ENCODE data around the gene JAZF1.

Gene JAZF1

GRCh38 chr7:27944643-27945042 lies 236.0 kb downstream of the JAZF1 start:
- no peak overlapping the region for H3K4me3 ChIP-seq (ENCODE audit: low read depth, low read length)
- DNase-seq (ENCODE audit: low read depth) = no peak
- TF ChIP-seq CTCF (IDR thresholded peaks at IDR 0.05; ENCODE audit: control insufficient read depth, extremely low read depth, insufficient read depth) = no peak

- TF ChIP-seq CTCF (IDR thresholded peaks at IDR 0.05; ENCODE audit: control insufficient read depth, extremely low read depth, insufficient read depth) = no peak
- DNase-seq (ENCODE audit: low read depth) = no peak
- H3K4me3 ChIP-seq (ENCODE audit: low read depth, low read length) = no peak overlapping the region
Observed at GRCh38 chr7:27943241-27943640, 237.4 kb downstream of the JAZF1 start.

- H3K4me3 ChIP-seq (ENCODE audit: low read depth, low read length) = no peak overlapping the region
- TF ChIP-seq CTCF (IDR thresholded peaks at IDR 0.05; ENCODE audit: control insufficient read depth, extremely low read depth, insufficient read depth) = no peak
- no peak for DNase-seq (ENCODE audit: low read depth)
Observed at GRCh38 chr7:27942711-27943110, 237.9 kb downstream of the JAZF1 start.

- TF ChIP-seq CTCF (IDR thresholded peaks at IDR 0.05; ENCODE audit: control insufficient read depth, extremely low read depth, insufficient read depth) = no peak
- DNase-seq (ENCODE audit: low read depth) = no peak
- no peak overlapping the region for H3K4me3 ChIP-seq (ENCODE audit: low read depth, low read length)
Observed at GRCh38 chr7:27941522-27941921, 239.1 kb downstream of the JAZF1 start.

GRCh38 chr7:27940341-27940740 lies 240.3 kb downstream of the JAZF1 start:
- no peak overlapping the region for H3K4me3 ChIP-seq (ENCODE audit: low read depth, low read length)
- no peak for DNase-seq (ENCODE audit: low read depth)
- no peak for TF ChIP-seq CTCF (IDR thresholded peaks at IDR 0.05; ENCODE audit: control insufficient read depth, extremely low read depth, insufficient read depth)

- H3K4me3 ChIP-seq (ENCODE audit: low read depth, low read length) = no peak overlapping the region
- DNase-seq (ENCODE audit: low read depth) = no peak
- no peak for TF ChIP-seq CTCF (IDR thresholded peaks at IDR 0.05; ENCODE audit: control insufficient read depth, extremely low read depth, insufficient read depth)
Observed at GRCh38 chr7:27939893-27940292, 240.7 kb downstream of the JAZF1 start.

GRCh38 chr7:27936768-27937102 lies 243.9 kb downstream of the JAZF1 start:
- TF ChIP-seq CTCF (IDR thresholded peaks at IDR 0.05; ENCODE audit: control insufficient read depth, extremely low read depth, insufficient read depth) = no peak
- no peak for DNase-seq (ENCODE audit: low read depth)

More at GRCh38 chr7:27936768-27937102, 243.9 kb downstream of the JAZF1 start:
- H3K4me3 ChIP-seq (ENCODE audit: low read depth, low read length) = no peak overlapping the region

Measured in LNCaP clone FGC (cell line).